IMR-90 (cell line): ENCODE measurements around the gene PPP5C. TPM values are rescaled to one million over a fixed set of nuclear protein-coding genes. Genes with fewer than 3 reads are reported as not detected.

Source experiments
- ATAC-seq: fragments of 200-7000 bp; cut with Tn5 transposase; 2 replicates; pipeline ENCODE4 v1.9.1; 2020; ENCODE audit warnings: low read depth, mild to moderate bottlenecking, moderate library complexity
- BruUV-seq: library from RNA; stranded (reverse); fragments of 400-500 nt; replicated peaks from 2 replicates; lab custom pipeline; 2021; lab: Mats Ljungman, UMichigan
- CTCF ChIA-PET: fragments of 300-600 bp; formaldehyde crosslinking; extraction: SDS; loops from one replicate; lab custom pipeline; 2021; ENCODE audit warnings: antibody characterized with exemption; lab: Yijun Ruan, JAX
- POLR2A ChIA-PET: fragments of 300-600 bp; sonication (Branson Sonifier 250); formaldehyde crosslinking; loops from one replicate; lab custom pipeline; 2022; ENCODE audit warnings: antibody characterized with exemption; ENCODE audit not compliant: unreplicated experiment; lab: Charles Lee
- DNase-seq: peaks from one replicate; pipeline ENCODE4 v3.0.0; 2013
- H2AFZ ChIP-seq: replicated peaks from 2 replicates; pipeline ENCODE3; 2013; ENCODE audit warnings: low read length, mild to moderate bottlenecking; ENCODE audit not compliant: poor library complexity
- H2AK5ac ChIP-seq: 2 replicates; pipeline ENCODE4 v1.6.1; 2013; ENCODE audit warnings: low read depth, low read length, inconsistent platforms
- H2AK9ac ChIP-seq: replicated peaks from 2 replicates; pipeline ENCODE3; 2013; ENCODE audit warnings: mild to moderate bottlenecking, low read depth, low read length, moderate library complexity; ENCODE audit not compliant: poor library complexity
- H2BK120ac ChIP-seq: 2 replicates; pipeline ENCODE4 v1.6.1; 2013; ENCODE audit warnings: low read depth, low read length, inconsistent platforms
- H2BK15ac ChIP-seq: 3 replicates; pipeline ENCODE4 v1.6.1; 2013; ENCODE audit warnings: low read depth, low read length, inconsistent platforms
- H2BK20ac ChIP-seq: 2 replicates; pipeline ENCODE4 v1.6.1; 2013; ENCODE audit warnings: low read depth, mild to moderate bottlenecking, inconsistent platforms, low read length, moderate library complexity
- H2BK5ac ChIP-seq: 2 replicates; pipeline ENCODE4 v1.6.1; 2013; ENCODE audit warnings: mild to moderate bottlenecking, low read depth, low read length, inconsistent platforms; ENCODE audit not compliant: poor library complexity, severe bottlenecking
- H3K14ac ChIP-seq: replicated peaks from 2 replicates; pipeline ENCODE4 v1.6.1; 2013; ENCODE audit warnings: low read depth, low read length, inconsistent platforms
- H3K18ac ChIP-seq: 2 replicates; pipeline ENCODE4 v1.6.1; 2013; ENCODE audit warnings: low read depth, low read length, control low read depth
- H3K23ac ChIP-seq: 2 replicates; pipeline ENCODE4 v1.6.1; 2013; ENCODE audit warnings: low read depth, low read length, inconsistent platforms
- H3K27ac ChIP-seq: 2 replicates; pipeline ENCODE4 v1.5.1; 2013; ENCODE audit warnings: mild to moderate bottlenecking, control low read depth, low read length; ENCODE audit not compliant: insufficient read depth
- H3K27me3 ChIP-seq: 2 replicates; pipeline ENCODE4 v1.6.1; 2013; ENCODE audit warnings: low read length; ENCODE audit not compliant: control insufficient read depth, insufficient read depth
- H3K36me3 ChIP-seq: 2 replicates; pipeline ENCODE4 v1.6.1; 2013; ENCODE audit warnings: low read length, mixed read lengths; ENCODE audit not compliant: control insufficient read depth, insufficient read depth
- H3K4ac ChIP-seq: 2 replicates; pipeline ENCODE4 v1.6.1; 2013; ENCODE audit warnings: low read depth, low read length, inconsistent platforms
- H3K4me1 ChIP-seq: 2 replicates; pipeline ENCODE4 v1.6.1; 2013; ENCODE audit warnings: low read length, mixed read lengths; ENCODE audit not compliant: control insufficient read depth, insufficient read depth
- H3K4me2 ChIP-seq: 2 replicates; pipeline ENCODE4 v1.6.1; 2013; ENCODE audit warnings: low read depth, mild to moderate bottlenecking, control low read depth, low read length, moderate library complexity
- H3K4me3 ChIP-seq: 2 replicates; pipeline ENCODE4 v1.5.1; 2013; ENCODE audit warnings: low read depth, mild to moderate bottlenecking, control low read depth, low read length, moderate library complexity; ENCODE audit not compliant: insufficient read depth
- H3K56ac ChIP-seq: 2 replicates; pipeline ENCODE4 v1.6.1; 2013; ENCODE audit warnings: low read length, inconsistent platforms; ENCODE audit not compliant: insufficient read depth; ENCODE audit errors: extremely low read depth
- H3K79me1 ChIP-seq, 2 experiments: 2 replicates each; pipeline ENCODE4 v1.6.1; 2013; ENCODE audit warnings: low read length in 2 of 2, inconsistent platforms in 1 of 2, low read depth in 1 of 2
- H3K9ac ChIP-seq: 2 replicates; pipeline ENCODE4 v1.6.1; 2013; ENCODE audit warnings: low read depth, low read length, control low read depth
- H3K9me1 ChIP-seq: 2 replicates; pipeline ENCODE4 v1.6.1; 2013; ENCODE audit warnings: low read length, inconsistent platforms; ENCODE audit not compliant: insufficient read depth
- H3K9me3 ChIP-seq: 2 replicates; pipeline ENCODE4 v1.6.1; 2013; ENCODE audit warnings: low read length; ENCODE audit not compliant: control insufficient read depth, insufficient read depth
- H4K20me1 ChIP-seq: 2 replicates; pipeline ENCODE4 v1.6.1; 2013; ENCODE audit warnings: low read length, inconsistent platforms; ENCODE audit not compliant: insufficient read depth
- H4K5ac ChIP-seq: 2 replicates; pipeline ENCODE4 v1.6.1; 2013; ENCODE audit warnings: mild to moderate bottlenecking, low read depth, low read length, control low read depth
- H4K8ac ChIP-seq, 2 experiments: 2 replicates each; pipeline ENCODE4 v1.6.1; 2013; ENCODE audit warnings: low read depth in 2 of 2, low read length in 2 of 2, control low read depth in 1 of 2, inconsistent platforms in 1 of 2
- H4K91ac ChIP-seq: 2 replicates; pipeline ENCODE4 v1.6.1; 2013; ENCODE audit warnings: low read depth, low read length, inconsistent platforms; ENCODE audit not compliant: insufficient read depth
- BHLHE40 ChIP-seq: fragments of 150-350 bp; IDR thresholded peaks from 2 replicates; pipeline ENCODE4 v1.6.1; 2016; ENCODE audit warnings: mild to moderate bottlenecking, low read depth, low read length
- CEBPB ChIP-seq: IDR thresholded peaks from 2 replicates; pipeline ENCODE4 v1.6.1; 2012; ENCODE audit warnings: low read depth, low read length, improper control_type of control experiment
- CHD1 ChIP-seq: IDR thresholded peaks from 2 replicates; pipeline ENCODE4 v1.6.1; 2012; ENCODE audit warnings: low read depth, low read length, improper control_type of control experiment
- FOS ChIP-seq: fragments of 150-350 bp; IDR thresholded peaks from 2 replicates; pipeline ENCODE4 v1.6.1; 2016; ENCODE audit warnings: low read depth, low read length
- MAFK ChIP-seq: IDR thresholded peaks from 2 replicates; pipeline ENCODE4 v1.6.1; 2012; ENCODE audit warnings: low read depth, low read length, improper control_type of control experiment
- MAZ ChIP-seq: IDR thresholded peaks from 2 replicates; pipeline ENCODE4 v1.6.1; 2012; ENCODE audit warnings: low read depth, mild to moderate bottlenecking, low read length, improper control_type of control experiment, moderate library complexity, borderline replicate concordance
- MXI1 ChIP-seq: IDR thresholded peaks from 2 replicates; pipeline ENCODE4 v1.6.1; 2012; ENCODE audit warnings: low read depth, mild to moderate bottlenecking, low read length, moderate library complexity, borderline replicate concordance
- NFE2L2 ChIP-seq: fragments of 150-350 bp; IDR thresholded peaks from 2 replicates; pipeline ENCODE4 v1.6.1; 2016; ENCODE audit warnings: low read depth, mild to moderate bottlenecking, low read length
- POLR2A ChIP-seq: IDR thresholded peaks from 2 replicates; pipeline ENCODE4 v1.6.1; 2012; ENCODE audit warnings: mild to moderate bottlenecking, low read depth, low read length
- RAD21 ChIP-seq: IDR thresholded peaks from 2 replicates; pipeline ENCODE4 v1.6.1; 2012; ENCODE audit warnings: low read length, improper control_type of control experiment
- RCOR1 ChIP-seq: IDR thresholded peaks from 2 replicates; pipeline ENCODE4 v1.6.1; 2012; ENCODE audit warnings: mild to moderate bottlenecking, low read length, improper control_type of control experiment; ENCODE audit not compliant: insufficient replicate concordance
- RFX5 ChIP-seq: IDR thresholded peaks from 2 replicates; pipeline ENCODE4 v1.8.0; 2012; ENCODE audit warnings: low read depth, mild to moderate bottlenecking, low read length, moderate library complexity
- SMC3 ChIP-seq: fragments of 150-350 bp; IDR thresholded peaks from 2 replicates; pipeline ENCODE4 v1.6.1; 2016; ENCODE audit warnings: low read depth, mild to moderate bottlenecking, antibody characterized with exemption, low read length, moderate library complexity
- WGBS, 2 experiments: methylation state at CpG; one replicate each; pipeline versions ENCODE4 v1.1.5 to v1.1.7; 2013; ENCODE audit warnings: missing lambda C conversion rate in 2 of 2; ENCODE audit not compliant: insufficient read length in 1 of 2; ENCODE audit errors: extremely low coverage in 2 of 2; 5-methylcytosine and 5-hydroxymethylcytosine counted together
- dilution Hi-C: fragments of 300-500 bp; cut with HindIII; formaldehyde crosslinking; loops from one replicate; pipeline ENCODE4 v1.14.3; 2018; ENCODE audit warnings: low sequenced_read_pairs; ENCODE audit not compliant: unreplicated experiment
- in situ Hi-C: fragments of 300-500 bp; cut with MboI; formaldehyde crosslinking; loops from 3 replicates; pipeline ENCODE4 v1.14.3; 2019; ENCODE audit warnings: low sequenced_read_pairs, inconsistent platforms, mixed read lengths
- intact Hi-C: fragments of 100-400 bp; cut with micrococcal nuclease; formaldehyde crosslinking; loops from 2 replicates; pipeline ENCODE4 v1.10.0; 2022
- polyA plus RNA-seq, 3 experiments: library from polyadenylated mRNA; depleted of rRNA; stranded (reverse); fragments of >200 nt; gene quantifications; 2 replicates each; pipeline ENCODE4 v1.2.3, GENCODE V29; 2012; ENCODE audit warnings: low replicate concordance in 1 of 3
- total RNA-seq: library from RNA; depleted of rRNA; stranded (reverse); fragments of >200 nt; gene quantifications from 2 replicates; pipeline ENCODE4 v1.2.3, GENCODE V29; 2012
- TF ChIP-seq, protein P1 (sequence below): fragments of 150-350 bp; IDR thresholded peaks from 2 replicates; pipeline ENCODE4 v1.6.1; 2016; ENCODE audit warnings: low read depth, mild to moderate bottlenecking, low read length, moderate library complexity, borderline replicate concordance
- TF ChIP-seq, protein P2 (sequence below): fragments of 150-350 bp; IDR thresholded peaks from 2 replicates; pipeline ENCODE4 v1.6.1; 2017; ENCODE audit warnings: mild to moderate bottlenecking, antibody characterized with exemption, low read length, low read depth
- TF ChIP-seq, protein P3 (sequence below): conservative IDR thresholded peaks from 2 replicates; pipeline ENCODE4 v1.5.1; 2012; ENCODE audit warnings: mild to moderate bottlenecking, low read depth, low read length, improper control_type of control experiment

PPP5C gene
- total and polyA plus RNA-seq, 2 of the 4 experiments (the other 2 are of a cell fraction): 80.5 to 128 TPM

DNA sequence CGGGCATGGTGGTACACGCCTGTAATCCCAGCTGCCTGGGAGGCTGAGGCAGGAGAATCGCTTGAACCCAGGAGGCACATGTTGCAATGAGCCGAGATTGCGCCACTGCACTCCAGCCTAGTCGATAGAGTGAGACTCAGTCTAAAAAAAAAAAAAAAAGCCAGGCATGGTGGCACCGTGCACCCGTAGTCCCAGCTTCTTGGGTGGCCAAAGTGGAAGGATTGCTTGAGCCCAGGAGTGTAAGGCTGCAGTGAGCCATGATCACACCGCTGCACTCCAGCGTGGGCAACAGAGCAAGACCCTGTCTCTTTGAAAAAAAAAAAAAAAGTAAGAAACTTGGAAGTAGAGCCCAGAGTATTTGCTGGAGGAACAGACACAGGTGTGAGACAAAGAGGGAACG, 38.7 kb downstream of the PPP5C start:
- peaks cover 0 to 28% of the 10 kb centered on the region in 2 experiments for H3K79me1 ChIP-seq
- no peaks in the 10 kb centered on the region for H3K4me1 ChIP-seq
- no peak overlapping the region for H2BK20ac ChIP-seq
- H2AK9ac ChIP-seq: no peak overlapping the region
- H3K18ac ChIP-seq: no peak overlapping the region
- H3K14ac ChIP-seq: no peak overlapping the region
- no peak overlapping the region for H3K4me2 ChIP-seq
- ChIA-PET CTCF (interaction anchor here (0.6 kb wide), 1 partner anchor 18 kb away, joined by 5 read pairs; no protein-coding TSS in a partner anchor), POLR2A (no interaction called here)
- dilution Hi-C loops: no loop called here
- ATAC-seq (no peak), DNase-seq (no peak)
- H3K27ac ChIP-seq: no peak overlapping the region
- no peak overlapping the region for H4K5ac ChIP-seq
- no peak overlapping the region for H2BK15ac ChIP-seq
- peaks cover 48% of the 10 kb centered on the region for H3K36me3 ChIP-seq
- H3K9me1 ChIP-seq: peaks cover 5% of the 10 kb centered on the region; the same call in 1 of the 2 replicates
- no peak overlapping the region for H2AK5ac ChIP-seq
- H2BK5ac ChIP-seq: no peak overlapping the region
- in situ Hi-C loops: loop anchor here (10.0 kb wide), 1 partner anchor 101 kb away; no protein-coding TSS in a partner anchor
- H4K91ac ChIP-seq: no peak overlapping the region
- BruUV-seq: no TSS peak
- no peak overlapping the region for H3K4me3 ChIP-seq
- no peak overlapping the region for H3K56ac ChIP-seq
- no peak overlapping the region for H3K9ac ChIP-seq
- H3K27me3 ChIP-seq: no peaks in the 10 kb centered on the region
- no peak overlapping the region for H3K4ac ChIP-seq
- no peak overlapping the region for H2AFZ ChIP-seq
- intact Hi-C loops: no loop called here
- 100% methylated on average over 4 of the region's 11 CpGs; no CpG with 5 or more reads in 1 of the 2 experiments for WGBS, 2 experiments
- no peak overlapping the region for H4K8ac ChIP-seq
- no peak overlapping the region for H3K23ac ChIP-seq
- H3K9me3 ChIP-seq: peaks cover 6% of the 10 kb centered on the region
- H4K20me1 ChIP-seq: no peaks in the 10 kb centered on the region; the same call in 1 of the 2 replicates
- TF ChIP-seq CEBPB: no peak
- no peak for TF ChIP-seq BHLHE40
- no peak for TF ChIP-seq MXI1
- TF ChIP-seq, protein P1, sequence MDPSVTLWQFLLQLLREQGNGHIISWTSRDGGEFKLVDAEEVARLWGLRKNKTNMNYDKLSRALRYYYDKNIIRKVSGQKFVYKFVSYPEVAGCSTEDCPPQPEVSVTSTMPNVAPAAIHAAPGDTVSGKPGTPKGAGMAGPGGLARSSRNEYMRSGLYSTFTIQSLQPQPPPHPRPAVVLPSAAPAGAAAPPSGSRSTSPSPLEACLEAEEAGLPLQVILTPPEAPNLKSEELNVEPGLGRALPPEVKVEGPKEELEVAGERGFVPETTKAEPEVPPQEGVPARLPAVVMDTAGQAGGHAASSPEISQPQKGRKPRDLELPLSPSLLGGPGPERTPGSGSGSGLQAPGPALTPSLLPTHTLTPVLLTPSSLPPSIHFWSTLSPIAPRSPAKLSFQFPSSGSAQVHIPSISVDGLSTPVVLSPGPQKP: no peak
- TF ChIP-seq NFE2L2: no peak
- TF ChIP-seq, protein P2, sequence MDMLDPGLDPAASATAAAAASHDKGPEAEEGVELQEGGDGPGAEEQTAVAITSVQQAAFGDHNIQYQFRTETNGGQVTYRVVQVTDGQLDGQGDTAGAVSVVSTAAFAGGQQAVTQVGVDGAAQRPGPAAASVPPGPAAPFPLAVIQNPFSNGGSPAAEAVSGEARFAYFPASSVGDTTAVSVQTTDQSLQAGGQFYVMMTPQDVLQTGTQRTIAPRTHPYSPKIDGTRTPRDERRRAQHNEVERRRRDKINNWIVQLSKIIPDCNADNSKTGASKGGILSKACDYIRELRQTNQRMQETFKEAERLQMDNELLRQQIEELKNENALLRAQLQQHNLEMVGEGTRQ: no peak
- TF ChIP-seq MAZ: no peak
- TF ChIP-seq POLR2A: no peak
- no peak for TF ChIP-seq FOS
- TF ChIP-seq RAD21: no peak
- no peak for TF ChIP-seq CHD1
- TF ChIP-seq MAFK: no peak
- TF ChIP-seq, protein P3, sequence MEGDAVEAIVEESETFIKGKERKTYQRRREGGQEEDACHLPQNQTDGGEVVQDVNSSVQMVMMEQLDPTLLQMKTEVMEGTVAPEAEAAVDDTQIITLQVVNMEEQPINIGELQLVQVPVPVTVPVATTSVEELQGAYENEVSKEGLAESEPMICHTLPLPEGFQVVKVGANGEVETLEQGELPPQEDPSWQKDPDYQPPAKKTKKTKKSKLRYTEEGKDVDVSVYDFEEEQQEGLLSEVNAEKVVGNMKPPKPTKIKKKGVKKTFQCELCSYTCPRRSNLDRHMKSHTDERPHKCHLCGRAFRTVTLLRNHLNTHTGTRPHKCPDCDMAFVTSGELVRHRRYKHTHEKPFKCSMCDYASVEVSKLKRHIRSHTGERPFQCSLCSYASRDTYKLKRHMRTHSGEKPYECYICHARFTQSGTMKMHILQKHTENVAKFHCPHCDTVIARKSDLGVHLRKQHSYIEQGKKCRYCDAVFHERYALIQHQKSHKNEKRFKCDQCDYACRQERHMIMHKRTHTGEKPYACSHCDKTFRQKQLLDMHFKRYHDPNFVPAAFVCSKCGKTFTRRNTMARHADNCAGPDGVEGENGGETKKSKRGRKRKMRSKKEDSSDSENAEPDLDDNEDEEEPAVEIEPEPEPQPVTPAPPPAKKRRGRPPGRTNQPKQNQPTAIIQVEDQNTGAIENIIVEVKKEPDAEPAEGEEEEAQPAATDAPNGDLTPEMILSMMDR: no peak
- TF ChIP-seq RFX5: no peak
- TF ChIP-seq RCOR1: no peak
- no peak for TF ChIP-seq SMC3
- no peak overlapping the region for H2BK120ac ChIP-seq
